Measurements from ENCODE around the gene NT5C3A. TPM values are rescaled to one million over a fixed set of nuclear protein-coding genes. Genes with fewer than 3 reads are reported as not detected.
"Not testable (repeated sequence)": the region's sequence is repeated elsewhere in the genome, so short reads cannot be mapped to it uniquely, and the experiment has no call there.

The NT5C3A gene
- total and polyA plus RNA-seq, 2 donors from 2014 or later, result 22.2 to 29.0 TPM

- TF ChIP-seq CTCF (IDR thresholded peaks at IDR 0.05; ENCODE audit: borderline replicate concordance, extremely low read depth, insufficient read depth), result no peak
- Histone ChIP-seq H3K4me1 (ENCODE audit: control insufficient read depth in 2 of 3, insufficient read depth in 2 of 3, low read depth in 1 of 3, low read length in 3 of 3) (no peaks in the 10 kb centered on the region), H3K9me3 (ENCODE audit: control insufficient read depth in 2 of 3, insufficient read depth in 1 of 3, low read length in 3 of 3) (no peaks in the 10 kb centered on the region), H3K9ac (ENCODE audit: low read length in 3 of 3) (no peak overlapping the region), H3K36me3 (ENCODE audit: control insufficient read depth in 2 of 3, insufficient read depth in 3 of 3, low read length in 3 of 3) (peaks cover 8 to 47% (median 18%) of the 10 kb centered on the region in 3 donors), H3K4me3 (ENCODE audit: low read length in 3 of 3) (no peak overlapping the region), H3K27ac (ENCODE audit: low read depth in 2 of 2, low read length in 2 of 2) (no peak overlapping the region), H3K27me3 (ENCODE audit: control insufficient read depth, insufficient read depth, low read length) (no peaks in the 10 kb centered on the region)
- intact Hi-C loops (cut with DNase I), result no loop called here
- FAIRE-seq (no peak), DNase-seq (no peak)
Measured at GRCh38 chr7:33099154-33099940, 36.8 kb upstream of the NT5C3A start.

GRCh38 chr7:33094745-33095275 is 32.2 kb upstream of the NT5C3A start:
- H3K4me3 ChIP-seq (ENCODE audit: low read length in 3 of 3); intact Hi-C loops (cut with DNase I); H3K27ac ChIP-seq (ENCODE audit: low read depth in 2 of 2, low read length in 2 of 2); H3K9me3 ChIP-seq (ENCODE audit: control insufficient read depth in 2 of 3, insufficient read depth in 1 of 3, low read length in 3 of 3); H3K27me3 ChIP-seq (ENCODE audit: control insufficient read depth, insufficient read depth, low read length); DNase-seq; FAIRE-seq; H3K4me1 ChIP-seq (ENCODE audit: control insufficient read depth in 2 of 3, insufficient read depth in 2 of 3, low read depth in 1 of 3, low read length in 3 of 3); H3K9ac ChIP-seq (ENCODE audit: low read length in 3 of 3): not testable (repeated sequence)
- peaks cover 5 to 38% (median 18%) of the 10 kb centered on the region in 3 donors for H3K36me3 ChIP-seq (ENCODE audit: control insufficient read depth in 2 of 3, insufficient read depth in 3 of 3, low read length in 3 of 3)

GRCh38 chr7:33093266-33093665 is 30.7 kb upstream of the NT5C3A start:
- no peak overlapping the region for H3K4me3 ChIP-seq (ENCODE audit: low read length in 3 of 3)
- H3K27me3 ChIP-seq (ENCODE audit: control insufficient read depth, insufficient read depth, low read length), result no peaks in the 10 kb centered on the region
- H3K9ac ChIP-seq (ENCODE audit: low read length in 3 of 3), result no peak overlapping the region
- no peak for TF ChIP-seq CTCF (IDR thresholded peaks at IDR 0.05; ENCODE audit: borderline replicate concordance, extremely low read depth, insufficient read depth)
- H3K27ac ChIP-seq (ENCODE audit: low read depth in 2 of 2, low read length in 2 of 2), result no peak overlapping the region
- H3K9me3 ChIP-seq (ENCODE audit: control insufficient read depth in 2 of 3, insufficient read depth in 1 of 3, low read length in 3 of 3), result no peaks in the 10 kb centered on the region
- no peak for DNase-seq
- no peaks in the 10 kb centered on the region for H3K4me1 ChIP-seq (ENCODE audit: control insufficient read depth in 2 of 3, insufficient read depth in 2 of 3, low read depth in 1 of 3, low read length in 3 of 3)
- intact Hi-C loops (cut with DNase I), result no loop called here
- peaks cover 3 to 28% (median 12%) of the 10 kb centered on the region in 3 donors for H3K36me3 ChIP-seq (ENCODE audit: control insufficient read depth in 2 of 3, insufficient read depth in 3 of 3, low read length in 3 of 3)
- FAIRE-seq, result no peak

- no peak for DNase-seq
- H3K36me3 ChIP-seq (ENCODE audit: control insufficient read depth in 2 of 3, insufficient read depth in 3 of 3, low read length in 3 of 3), result peaks cover 3 to 14% (median 10%) of the 10 kb centered on the region in 3 donors
- H3K4me3 ChIP-seq (ENCODE audit: low read length in 3 of 3), result no peak overlapping the region
- H3K27me3 ChIP-seq (ENCODE audit: control insufficient read depth, insufficient read depth, low read length), result no peaks in the 10 kb centered on the region
- FAIRE-seq, result no peak
- no peaks in the 10 kb centered on the region for H3K4me1 ChIP-seq (ENCODE audit: control insufficient read depth in 2 of 3, insufficient read depth in 2 of 3, low read depth in 1 of 3, low read length in 3 of 3)
- TF ChIP-seq CTCF (IDR thresholded peaks at IDR 0.05; ENCODE audit: borderline replicate concordance, extremely low read depth, insufficient read depth), result no peak
- H3K9ac ChIP-seq (ENCODE audit: low read length in 3 of 3), result no peak overlapping the region
- intact Hi-C loops (cut with DNase I), result no loop called here
- no peak overlapping the region for H3K27ac ChIP-seq (ENCODE audit: low read depth in 2 of 2, low read length in 2 of 2)
- no peaks in the 10 kb centered on the region for H3K9me3 ChIP-seq (ENCODE audit: control insufficient read depth in 2 of 3, insufficient read depth in 1 of 3, low read length in 3 of 3)
Measured at GRCh38 chr7:33091641-33092191, 29.1 kb upstream of the NT5C3A start.

All from kidney (tissue), 14 donors.